Natural killer cell (primary cell): Measurements from ENCODE around the gene CEP131. TPM values are rescaled to one million over a fixed set of nuclear protein-coding genes. Genes with fewer than 3 reads are reported as not detected.
A peak's percentile ranks its signal among the peaks of the same experiment; 100 is the strongest.

Experiments
- ATAC-seq, 3 donors: fragments of 150-1000 bp in 2 of 3; fragments of 200-7000 bp in 1 of 3; cut with Tn5 transposase; 1 replicate in 1 of 3; 2 replicates in 2 of 3; pipeline ENCODE4 v1.10.0; 2021; ENCODE audit warnings: mild to moderate bottlenecking in 2 of 3, moderate library complexity in 2 of 3
- DNase-seq, 2 donors: peaks; one replicate each; pipeline versions ENCODE4 v3.0.0 to v3.0.0-alpha.2; 2013 to 2021; ENCODE audit warnings: mixed read lengths in 1 of 2
- H3K27ac ChIP-seq: one replicate; pipeline ENCODE4 v1.5.1; 2013; ENCODE audit warnings: mild to moderate bottlenecking, low read length
- H3K27me3 ChIP-seq: one replicate; pipeline ENCODE4 v1.6.1; 2013; ENCODE audit warnings: low read length; ENCODE audit not compliant: control insufficient read depth, insufficient read depth
- H3K36me3 ChIP-seq: one replicate; pipeline ENCODE4 v1.6.1; 2013; ENCODE audit warnings: low read length; ENCODE audit not compliant: control insufficient read depth, insufficient read depth
- H3K4me1 ChIP-seq: one replicate; pipeline ENCODE4 v1.6.1; 2013; ENCODE audit warnings: low read length; ENCODE audit not compliant: control insufficient read depth, insufficient read depth
- H3K4me3 ChIP-seq: one replicate; pipeline ENCODE4 v1.5.1; 2013; ENCODE audit warnings: low read length
- H3K9me3 ChIP-seq: one replicate; pipeline ENCODE4 v1.6.1; 2013; ENCODE audit warnings: low read length; ENCODE audit not compliant: control insufficient read depth, insufficient read depth
- H3K27ac Mint-ChIP-seq, 2 donors: one replicate each; pipeline ENCODE4 v1.8.0; 2022; ENCODE audit warnings: mild to moderate bottlenecking in 2 of 2, mixed read lengths in 2 of 2, moderate library complexity in 1 of 2
- H3K27me3 Mint-ChIP-seq, 2 donors: one replicate each; pipeline ENCODE4 v1.8.0; 2022; ENCODE audit warnings: low read depth in 2 of 2, mixed read lengths in 2 of 2
- H3K36me3 Mint-ChIP-seq: one replicate; pipeline ENCODE4 v1.8.0; 2022; ENCODE audit warnings: mixed read lengths
- H3K4me1 Mint-ChIP-seq, 2 donors: one replicate each; pipeline ENCODE4 v1.8.0; 2022; ENCODE audit warnings: mixed read lengths in 2 of 2
- H3K4me3 Mint-ChIP-seq: one replicate; pipeline ENCODE4 v1.8.0; 2022; ENCODE audit warnings: mild to moderate bottlenecking, moderate library complexity, mixed read lengths
- H3K9me3 Mint-ChIP-seq, 2 donors: one replicate each; pipeline ENCODE4 v1.8.0; 2022; ENCODE audit warnings: mixed read lengths in 2 of 2
- CTCF ChIP-seq: fragments of 200-600 bp; IDR thresholded peaks from one replicate; pipeline ENCODE4 v1.8.0; 2022; ENCODE audit warnings: antibody characterized with exemption
- WGBS: methylation state at CpG from one replicate; pipeline ENCODE4 v1.1.7; 2013; ENCODE audit warnings: missing lambda C conversion rate; ENCODE audit not compliant: insufficient coverage; 5-methylcytosine and 5-hydroxymethylcytosine counted together
- intact Hi-C: fragments of 100-400 bp; cut with micrococcal nuclease; formaldehyde crosslinking; loops from one replicate; pipeline ENCODE4 v1.14.2; 2022
- total RNA-seq, 4 donors: library from RNA; stranded (reverse); fragments of 120-200 nt in 1 of 4; gene quantifications; one replicate each; pipeline versions ENCODE4 v1.2.3 to v1.2.4, GENCODE V29; 2013 to 2022

The CEP131 gene
- total RNA-seq, 3 donors from 2014 or later (not counting 1 experiment from before 2014, with no cell fraction given) = 9.9 to 11.4 (median 10.0) TPM

- peaks cover 35% of the 10 kb centered on the region for H3K36me3 ChIP-seq
- peak overlapping the region; percentile 52 for H3K4me3 Mint-ChIP-seq
- peak; percentile 60 to 82 (median 64) for ATAC-seq
Observed at GRCh38 chr17:81251709-81252301, 29.0 kb upstream of the CEP131 start.

GRCh38 chr17:81251094-81251708 lies 28.4 kb upstream of the CEP131 start:
- H3K4me1 ChIP-seq = peaks cover 21% of the 10 kb centered on the region
- H3K9me3 ChIP-seq = no peaks in the 10 kb centered on the region
- no peaks in the 10 kb centered on the region for H3K36me3 Mint-ChIP-seq
- peak overlapping the region; percentile 52 for H3K4me3 Mint-ChIP-seq
- H3K27me3 ChIP-seq = no peaks in the 10 kb centered on the region
- no peaks in the 10 kb centered on the region for H3K27me3 Mint-ChIP-seq
- 84% methylated on average over 25 of the region's 25 CpGs for whole genome bisulfite sequencing
- no peaks in the 10 kb centered on the region for H3K9me3 Mint-ChIP-seq
- no peak for DNase-seq
- H3K27ac Mint-ChIP-seq = peak overlapping the region; percentile 70 to 81
- H3K36me3 ChIP-seq = peaks cover 35% of the 10 kb centered on the region
- H3K27ac ChIP-seq = no peak overlapping the region
- no peak for TF ChIP-seq CTCF
- peaks cover 25 to 28% of the 10 kb centered on the region in 2 donors for H3K4me1 Mint-ChIP-seq
- no peak for ATAC-seq
- intact Hi-C loops = no loop called here
- H3K4me3 ChIP-seq = no peak overlapping the region

More at GRCh38 chr17:81251709-81252301, 29.0 kb upstream of the CEP131 start:
- WGBS = 56% methylated on average over 28 of the region's 29 CpGs
- DNase-seq = no peak
- Mint-ChIP-seq H3K4me1 (peaks cover 25 to 28% of the 10 kb centered on the region in 2 donors), H3K36me3 (no peaks in the 10 kb centered on the region), H3K27ac (peak overlapping the region; percentile 70 to 81), H3K27me3 (no peaks in the 10 kb centered on the region), H3K9me3 (no peaks in the 10 kb centered on the region)
- intact Hi-C loops = no loop called here
- Histone ChIP-seq H3K27me3 (no peaks in the 10 kb centered on the region), H3K27ac (peak overlapping the region; percentile 35), H3K4me1 (peaks cover 21% of the 10 kb centered on the region), H3K4me3 (no peak overlapping the region), H3K9me3 (no peaks in the 10 kb centered on the region)
- no peak for TF ChIP-seq CTCF

GRCh38 chr17:81250286-81251093 lies 27.7 kb upstream of the CEP131 start:
- ATAC-seq (no peak), DNase-seq (no peak)
- Mint-ChIP-seq H3K27me3 (no peaks in the 10 kb centered on the region), H3K27ac (no peak overlapping the region), H3K36me3 (no peaks in the 10 kb centered on the region), H3K9me3 (no peaks in the 10 kb centered on the region), H3K4me3 (peak overlapping the region; percentile 17), H3K4me1 (peaks cover 25 to 28% of the 10 kb centered on the region in 2 donors)
- H3K27ac ChIP-seq = no peak overlapping the region
- no peaks in the 10 kb centered on the region for H3K27me3 ChIP-seq
- WGBS = 94% methylated on average over 31 of the region's 31 CpGs
- no peak overlapping the region for H3K4me3 ChIP-seq
- H3K9me3 ChIP-seq = no peaks in the 10 kb centered on the region
- intact Hi-C loops = no loop called here
- peaks cover 21% of the 10 kb centered on the region for H3K4me1 ChIP-seq
- peaks cover 35% of the 10 kb centered on the region for H3K36me3 ChIP-seq
- no peak for TF ChIP-seq CTCF
